Neural progenitor cell (in vitro differentiated cells): Measurements from ENCODE around the gene SLCO3A1.

Source experiments
- EZH2 ChIP-seq: fragments of 200-600 bp; sonication (generic); IDR thresholded peaks from 2 replicates; pipeline ENCODE4 v1.6.1; 2017; ENCODE audit warnings: antibody characterized with exemption, mild to moderate bottlenecking, moderate library complexity
- EZH2phosphoT487 ChIP-seq: fragments of 200-600 bp; sonication (generic); IDR thresholded peaks from 2 replicates; pipeline ENCODE4 v1.6.1; 2017; ENCODE audit warnings: antibody characterized with exemption
- TF ChIP-seq, protein P1 (sequence below): fragments of 200-600 bp; sonication (generic); IDR thresholded peaks from 2 replicates; pipeline ENCODE4 v1.5.1; 2017; ENCODE audit warnings: antibody characterized with exemption, mild to moderate bottlenecking

DNA sequence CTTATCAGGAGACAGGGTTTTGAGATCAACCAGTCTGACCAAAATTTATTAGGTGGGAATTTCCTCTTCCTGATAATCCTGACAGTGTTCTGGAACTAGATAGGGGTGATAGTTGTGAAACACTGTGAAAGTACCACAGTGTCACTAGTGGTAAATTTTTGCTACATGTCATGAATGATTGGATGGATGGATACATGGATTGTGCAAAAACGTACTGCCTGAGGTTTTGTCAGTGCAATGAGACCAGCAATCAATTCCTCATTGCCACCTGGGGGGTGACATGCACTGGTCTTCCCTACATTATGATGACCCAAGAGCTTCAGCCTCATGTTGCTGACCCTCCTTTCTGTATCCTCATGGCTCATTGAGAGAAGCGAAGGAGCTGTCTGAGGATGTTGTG lies 123.5 kb downstream of the SLCO3A1 start:
- TF ChIP-seq, protein P1, sequence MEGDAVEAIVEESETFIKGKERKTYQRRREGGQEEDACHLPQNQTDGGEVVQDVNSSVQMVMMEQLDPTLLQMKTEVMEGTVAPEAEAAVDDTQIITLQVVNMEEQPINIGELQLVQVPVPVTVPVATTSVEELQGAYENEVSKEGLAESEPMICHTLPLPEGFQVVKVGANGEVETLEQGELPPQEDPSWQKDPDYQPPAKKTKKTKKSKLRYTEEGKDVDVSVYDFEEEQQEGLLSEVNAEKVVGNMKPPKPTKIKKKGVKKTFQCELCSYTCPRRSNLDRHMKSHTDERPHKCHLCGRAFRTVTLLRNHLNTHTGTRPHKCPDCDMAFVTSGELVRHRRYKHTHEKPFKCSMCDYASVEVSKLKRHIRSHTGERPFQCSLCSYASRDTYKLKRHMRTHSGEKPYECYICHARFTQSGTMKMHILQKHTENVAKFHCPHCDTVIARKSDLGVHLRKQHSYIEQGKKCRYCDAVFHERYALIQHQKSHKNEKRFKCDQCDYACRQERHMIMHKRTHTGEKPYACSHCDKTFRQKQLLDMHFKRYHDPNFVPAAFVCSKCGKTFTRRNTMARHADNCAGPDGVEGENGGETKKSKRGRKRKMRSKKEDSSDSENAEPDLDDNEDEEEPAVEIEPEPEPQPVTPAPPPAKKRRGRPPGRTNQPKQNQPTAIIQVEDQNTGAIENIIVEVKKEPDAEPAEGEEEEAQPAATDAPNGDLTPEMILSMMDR = no peak
- TF ChIP-seq EZH2 (no peak), EZH2phosphoT487 (no peak)
